ENCODE data around the gene PALM. TPM values are rescaled to one million over a fixed set of nuclear protein-coding genes. Genes with fewer than 3 reads are reported as not detected.

Gene PALM
- total RNA-seq, 1 experiment from 2014 or later = 14.4 TPM

GRCh38 chr19:718251-718951, 9.7 kb downstream of the PALM start:
- H3K4me1 ChIP-seq (ENCODE audit: control insufficient read depth, insufficient read depth, low read length) = no peaks in the 10 kb centered on the region
- H3K27me3 ChIP-seq (ENCODE audit: control insufficient read depth, insufficient read depth, low read length) = no peaks in the 10 kb centered on the region
- in situ Hi-C loops (cut with HindIII; ENCODE audit: low pct_unique_long_range_greater_than_20kb, low sequenced_read_pairs) (no loop called here), intact Hi-C loops (cut with micrococcal nuclease; ENCODE audit: unreplicated experiment) (no loop called here)
- no peak for TF ChIP-seq REST (IDR thresholded peaks at IDR 0.05; ENCODE audit: insufficient read depth in 1 of 2, low read depth in 2 of 2, low read length in 1 of 2)
- TF ChIP-seq POLR2AphosphoS5 (IDR thresholded peaks at IDR 0.05; ENCODE audit: low read depth, low read length) = no peak
- no peaks in the 10 kb centered on the region for H3K36me3 ChIP-seq (ENCODE audit: control insufficient read depth, insufficient read depth, low read length)
- H3K9me3 ChIP-seq (ENCODE audit: control insufficient read depth, insufficient read depth, low read depth, low read length) = no peaks in the 10 kb centered on the region
- CTCF ChIA-PET = no interaction called here
- BruUV-seq (replicated peaks) = no TSS peak
- no peak for DNase-seq (ENCODE audit: low read depth, low spot score)
- no peak overlapping the region for H3K4me3 ChIP-seq (ENCODE audit: low read depth in 2 of 2, low read length in 2 of 2)
- POLR2A ChIA-PET = no interaction called here
- no peak overlapping the region for H3K27ac ChIP-seq (ENCODE audit: low read length)
- ATAC-seq = no peak

GRCh38 chr19:718991-719512, 10.3 kb downstream of the PALM start:
- Histone ChIP-seq H3K27me3 (ENCODE audit: control insufficient read depth, insufficient read depth, low read length) (no peaks in the 10 kb centered on the region), H3K4me3 (ENCODE audit: low read depth in 2 of 2, low read length in 2 of 2) (no peak overlapping the region), H3K4me1 (ENCODE audit: control insufficient read depth, insufficient read depth, low read length) (no peaks in the 10 kb centered on the region), H3K36me3 (ENCODE audit: control insufficient read depth, insufficient read depth, low read length) (no peaks in the 10 kb centered on the region), H3K9me3 (ENCODE audit: control insufficient read depth, insufficient read depth, low read depth, low read length) (no peaks in the 10 kb centered on the region), H3K27ac (ENCODE audit: low read length) (no peak overlapping the region)
- DNase-seq (ENCODE audit: low read depth, low spot score) = no peak
- TF ChIP-seq, protein P1, sequence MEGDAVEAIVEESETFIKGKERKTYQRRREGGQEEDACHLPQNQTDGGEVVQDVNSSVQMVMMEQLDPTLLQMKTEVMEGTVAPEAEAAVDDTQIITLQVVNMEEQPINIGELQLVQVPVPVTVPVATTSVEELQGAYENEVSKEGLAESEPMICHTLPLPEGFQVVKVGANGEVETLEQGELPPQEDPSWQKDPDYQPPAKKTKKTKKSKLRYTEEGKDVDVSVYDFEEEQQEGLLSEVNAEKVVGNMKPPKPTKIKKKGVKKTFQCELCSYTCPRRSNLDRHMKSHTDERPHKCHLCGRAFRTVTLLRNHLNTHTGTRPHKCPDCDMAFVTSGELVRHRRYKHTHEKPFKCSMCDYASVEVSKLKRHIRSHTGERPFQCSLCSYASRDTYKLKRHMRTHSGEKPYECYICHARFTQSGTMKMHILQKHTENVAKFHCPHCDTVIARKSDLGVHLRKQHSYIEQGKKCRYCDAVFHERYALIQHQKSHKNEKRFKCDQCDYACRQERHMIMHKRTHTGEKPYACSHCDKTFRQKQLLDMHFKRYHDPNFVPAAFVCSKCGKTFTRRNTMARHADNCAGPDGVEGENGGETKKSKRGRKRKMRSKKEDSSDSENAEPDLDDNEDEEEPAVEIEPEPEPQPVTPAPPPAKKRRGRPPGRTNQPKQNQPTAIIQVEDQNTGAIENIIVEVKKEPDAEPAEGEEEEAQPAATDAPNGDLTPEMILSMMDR (IDR thresholded peaks at IDR 0.05) = no peak
- TF ChIP-seq TCF7L2 (IDR thresholded peaks at IDR 0.05; ENCODE audit: low read depth, low read length) (no peak), SIN3A (IDR thresholded peaks at IDR 0.05; ENCODE audit: borderline replicate concordance, insufficient read depth, low read depth, low read length) (no peak), REST (IDR thresholded peaks at IDR 0.05; ENCODE audit: insufficient read depth in 1 of 2, low read depth in 2 of 2, low read length in 1 of 2) (no peak), POLR2AphosphoS5 (IDR thresholded peaks at IDR 0.05; ENCODE audit: low read depth, low read length) (no peak)
- POLR2A ChIA-PET = no interaction called here
- no TSS peak for BruUV-seq (replicated peaks)
- intact Hi-C loops (cut with micrococcal nuclease; ENCODE audit: unreplicated experiment) = no loop called here
- CTCF ChIA-PET = no interaction called here
- ATAC-seq = no peak
- in situ Hi-C loops (cut with HindIII; ENCODE audit: low pct_unique_long_range_greater_than_20kb, low sequenced_read_pairs) = no loop called here
